H9 (cell line): ENCODE measurements around the gene ASB5. TPM values are rescaled to one million over a fixed set of nuclear protein-coding genes. Genes with fewer than 3 reads are reported as not detected.

Experiments used
- DNase-seq: peaks from one replicate; pipeline ENCODE4 v3.0.0-alpha.2; 2017
- H2AFZ ChIP-seq: one replicate; pipeline ENCODE4 v1.6.1; 2013; ENCODE audit warnings: mild to moderate bottlenecking, low read length, control low read depth, moderate library complexity
- H2AK5ac ChIP-seq: 2 replicates; pipeline ENCODE4 v1.6.1; 2013; ENCODE audit warnings: low read length, control low read depth, mixed read lengths; ENCODE audit not compliant: insufficient read length
- H2BK120ac ChIP-seq: one replicate; pipeline ENCODE4 v1.6.1; 2013; ENCODE audit warnings: low read depth, mild to moderate bottlenecking, low read length, control low read depth, inconsistent platforms; ENCODE audit not compliant: poor library complexity, severe bottlenecking
- H2BK12ac ChIP-seq: 2 replicates; pipeline ENCODE4 v1.6.1; 2013; ENCODE audit warnings: low read length, control low read depth, mixed read lengths, low read depth; ENCODE audit not compliant: insufficient read length
- H2BK15ac ChIP-seq: 2 replicates; pipeline ENCODE4 v1.6.1; 2013; ENCODE audit warnings: low read depth, low read length, control low read depth
- H2BK20ac ChIP-seq: one replicate; pipeline ENCODE4 v1.6.1; 2013; ENCODE audit warnings: low read depth, mild to moderate bottlenecking, low read length, control low read depth, inconsistent platforms; ENCODE audit not compliant: poor library complexity, severe bottlenecking
- H2BK5ac ChIP-seq: 2 replicates; pipeline ENCODE4 v1.6.1; 2013; ENCODE audit warnings: low read length, control low read depth, mixed read lengths; ENCODE audit not compliant: insufficient read length
- H3K14ac ChIP-seq: 2 replicates; pipeline ENCODE4 v1.6.1; 2013; ENCODE audit warnings: low read length, control low read depth; ENCODE audit not compliant: insufficient read depth
- H3K18ac ChIP-seq: 2 replicates; pipeline ENCODE4 v1.6.1; 2013; ENCODE audit warnings: low read depth, mild to moderate bottlenecking, mixed read lengths, low read length, control low read depth; ENCODE audit not compliant: insufficient read length
- H3K23ac ChIP-seq: 2 replicates; pipeline ENCODE4 v1.6.1; 2013; ENCODE audit warnings: low read length, control low read depth, mixed read lengths, low read depth; ENCODE audit not compliant: insufficient read length
- H3K23me2 ChIP-seq: 2 replicates; pipeline ENCODE4 v1.6.1; 2013; ENCODE audit warnings: low read depth, mild to moderate bottlenecking, mixed read lengths, low read length, control low read depth; ENCODE audit not compliant: insufficient read length, poor library complexity, severe bottlenecking
- H3K27ac ChIP-seq: 2 replicates; pipeline ENCODE4 v1.5.1; 2013; ENCODE audit warnings: low read length, control low read depth, mixed read lengths, low read depth; ENCODE audit not compliant: insufficient read length
- H3K27me3 ChIP-seq: 2 replicates; pipeline ENCODE4 v1.6.1; 2013; ENCODE audit warnings: low read length, control low read depth, inconsistent platforms; ENCODE audit not compliant: insufficient read depth
- H3K4ac ChIP-seq: 2 replicates; pipeline ENCODE4 v1.6.1; 2013; ENCODE audit warnings: low read depth, mild to moderate bottlenecking, control low read depth, inconsistent platforms, low read length, moderate library complexity
- H3K4me1 ChIP-seq: 2 replicates; pipeline ENCODE4 v1.6.1; 2013; ENCODE audit warnings: low read length, control low read depth, inconsistent platforms; ENCODE audit not compliant: insufficient read depth
- H3K4me2 ChIP-seq: 2 replicates; pipeline ENCODE4 v1.6.1; 2013; ENCODE audit warnings: low read length, control low read depth, mixed read lengths; ENCODE audit not compliant: insufficient read length, insufficient read depth
- H3K56ac ChIP-seq: 2 replicates; pipeline ENCODE4 v1.6.1; 2013; ENCODE audit warnings: low read depth, mild to moderate bottlenecking, mixed read lengths, low read length, control low read depth; ENCODE audit not compliant: insufficient read length
- H3K79me1 ChIP-seq: 2 replicates; pipeline ENCODE4 v1.6.1; 2013; ENCODE audit warnings: low read depth, mild to moderate bottlenecking, moderate library complexity, low read length, control low read depth, inconsistent platforms; ENCODE audit not compliant: insufficient read depth, poor library complexity, severe bottlenecking
- H3K79me2 ChIP-seq: 2 replicates; pipeline ENCODE4 v1.6.1; 2013; ENCODE audit warnings: low read length, control low read depth, inconsistent platforms; ENCODE audit not compliant: insufficient read depth
- H3K9ac ChIP-seq: 2 replicates; pipeline ENCODE4 v1.6.1; 2013; ENCODE audit warnings: low read length, control low read depth, mixed read lengths; ENCODE audit not compliant: insufficient read length; ENCODE audit errors: extremely low read depth
- H3K9me3 ChIP-seq: one replicate; pipeline ENCODE4 v1.6.1; 2013; ENCODE audit warnings: low read depth, low read length, inconsistent platforms; ENCODE audit not compliant: control insufficient read depth
- H3T11ph ChIP-seq: one replicate; pipeline ENCODE4 v1.6.1; 2013; ENCODE audit warnings: mild to moderate bottlenecking, low read length, control low read depth, inconsistent platforms
- H4K20me1 ChIP-seq: one replicate; pipeline ENCODE4 v1.6.1; 2013; ENCODE audit not compliant: control insufficient read depth, insufficient read length, insufficient read depth
- H4K5ac ChIP-seq: 2 replicates; pipeline ENCODE4 v1.6.1; 2013; ENCODE audit warnings: low read depth, mild to moderate bottlenecking, mixed read lengths, low read length, control low read depth; ENCODE audit not compliant: insufficient read length
- H4K8ac ChIP-seq: replicated peaks from 2 replicates; pipeline ENCODE4 v1.6.1; 2013; ENCODE audit warnings: low read length, control low read depth, mixed read lengths, low read depth; ENCODE audit not compliant: insufficient read length
- H4K91ac ChIP-seq: 2 replicates; pipeline ENCODE4 v1.6.1; 2013; ENCODE audit warnings: low read depth, mild to moderate bottlenecking, moderate library complexity, mixed read lengths, low read length, control low read depth; ENCODE audit not compliant: insufficient read length
- H3K27ac Mint-ChIP-seq, 3 experiments: 2 replicates in 2 of 3; 3 replicates in 1 of 3; pipeline ENCODE4 v1.8.0; 2020 to 2021; ENCODE audit warnings: mixed read lengths in 3 of 3, mild to moderate bottlenecking in 1 of 3, moderate library complexity in 1 of 3
- H3K27me3 Mint-ChIP-seq: 2 replicates; pipeline ENCODE4 v1.8.0; 2021; ENCODE audit warnings: low read depth, mild to moderate bottlenecking, moderate library complexity, mixed read lengths
- H3K36me3 Mint-ChIP-seq, 3 experiments: 2 replicates in 2 of 3; 3 replicates in 1 of 3; pipeline ENCODE4 v1.8.0; 2020 to 2021; ENCODE audit warnings: low read depth in 3 of 3, mixed read lengths in 3 of 3; ENCODE audit not compliant: insufficient read depth in 1 of 3
- H3K4me1 Mint-ChIP-seq, 2 experiments: 2 replicates each; pipeline ENCODE4 v1.8.0; 2020; ENCODE audit warnings: mixed read lengths in 2 of 2
- H3K4me3 Mint-ChIP-seq, 2 experiments: 2 replicates in 1 of 2; 3 replicates in 1 of 2; pipeline ENCODE4 v1.8.0; 2020 to 2021; ENCODE audit warnings: mild to moderate bottlenecking in 2 of 2, mixed read lengths in 2 of 2, moderate library complexity in 1 of 2
- H3K9me3 Mint-ChIP-seq, 2 experiments: 2 replicates in 1 of 2; 3 replicates in 1 of 2; pipeline ENCODE4 v1.8.0; 2020; ENCODE audit warnings: mild to moderate bottlenecking in 2 of 2, mixed read lengths in 2 of 2, moderate library complexity in 1 of 2
- CTCF ChIP-seq: fragments of 200-600 bp; sonication (generic); conservative IDR thresholded peaks from 3 replicates; pipeline ENCODE4 v1.8.0; 2021; ENCODE audit warnings: antibody characterized with exemption, mild to moderate bottlenecking
- WGBS: extraction: QIAGEN DNeasy Blood & Tissue Kit; methylation state at CpG from one replicate; pipeline ENCODE4 v1.1.7; 2013; ENCODE audit warnings: missing lambda C conversion rate, low lambda C conversion rate, mixed read lengths; ENCODE audit not compliant: insufficient read length; ENCODE audit errors: extremely low coverage; 5-methylcytosine and 5-hydroxymethylcytosine counted together
- total RNA-seq: library from RNA; stranded (reverse); gene quantifications from 2 replicates; pipeline ENCODE4 v1.2.1, GENCODE V29; 2021

The ASB5 gene
- total RNA-seq, 1 experiment from 2014 or later = not detected

GRCh38 chr4:176209535-176209934 is 59.5 kb downstream of the ASB5 start:
- Histone ChIP-seq H3K23me2 (no peaks in the 10 kb centered on the region), H3K18ac (no peak overlapping the region), H3K4me2 (no peak overlapping the region), H3K79me1 (no peaks in the 10 kb centered on the region), H4K91ac (no peak overlapping the region), H3K9me3 (no peaks in the 10 kb centered on the region), H3K9ac (no peak overlapping the region), H2BK15ac (no peak overlapping the region), H3K4ac (no peak overlapping the region), H2AFZ (no peak overlapping the region), H2BK5ac (no peak overlapping the region), H3K4me1 (no peaks in the 10 kb centered on the region), H4K20me1 (no peaks in the 10 kb centered on the region), H3K14ac (no peak overlapping the region), H3K23ac (no peak overlapping the region), H3K27me3 (no peaks in the 10 kb centered on the region), H4K5ac (no peak overlapping the region), H3T11ph (no peak overlapping the region), H4K8ac (no peak overlapping the region), H2BK120ac (no peak overlapping the region), H3K27ac (no peak overlapping the region), H3K79me2 (no peaks in the 10 kb centered on the region), H3K56ac (no peak overlapping the region), H2AK5ac (no peak overlapping the region), H2BK12ac (no peak overlapping the region), H2BK20ac (no peak overlapping the region)
- H3K27ac Mint-ChIP-seq = no peak overlapping the region
- no CpG with 5 or more reads among the region's 4 CpGs for WGBS
- H3K9me3 Mint-ChIP-seq = peaks cover 0 to 7% of the 10 kb centered on the region in 2 experiments; a peak in 3 of 5 replicates
- no peak for DNase-seq
- no peak overlapping the region for H3K4me3 Mint-ChIP-seq
- H3K4me1 Mint-ChIP-seq = peaks cover 18 to 20% of the 10 kb centered on the region in 2 experiments
- peaks cover 0 to 5% (median 0%) of the 10 kb centered on the region in 3 experiments; a peak in 2 of 7 replicates for H3K36me3 Mint-ChIP-seq
- no peak for TF ChIP-seq CTCF
- no peaks in the 10 kb centered on the region for H3K27me3 Mint-ChIP-seq
